K562 (cell line): ENCODE data around the gene GRIK3. TPM values are rescaled to one million over a fixed set of nuclear protein-coding genes. Genes with fewer than 3 reads are reported as not detected.

Source experiments
- ATAC-seq: fragments of 200-7000 bp; cut with Tn5 transposase; 3 replicates; pipeline ENCODE4 v1.9.1; 2020; ENCODE audit warnings: moderate library complexity
- BruUV-seq: library from RNA; stranded (reverse); fragments of 400-500 nt; replicated peaks from 2 replicates; lab custom pipeline; 2021; lab: Mats Ljungman, UMichigan
- CTCF ChIA-PET: fragments of 300-600 bp; formaldehyde crosslinking; extraction: SDS; loops from one replicate; lab custom pipeline; 2021; ENCODE audit warnings: low intra/inter-chr PET ratio; lab: Yijun Ruan, JAX
- POLR2A ChIA-PET: fragments of 300-600, 350-650 bp; sonication (Branson Sonifier 250); formaldehyde crosslinking; extraction: SDS; loops from one replicate; lab custom pipeline; 2021; ENCODE audit warnings: antibody characterized with exemption, inconsistent platforms; lab: Yijun Ruan, JAX
- DNase-seq, 4 experiments: peaks; one replicate each; pipeline versions ENCODE4 v3.0.0 to v3.0.0-alpha.2; 2011 to 2018; ENCODE audit warnings: low spot score in 3 of 4, mixed read lengths in 3 of 4; ENCODE audit errors: extremely low read depth in 1 of 4
- FAIRE-seq: peaks from 2 replicates; lab custom pipeline; 2011; peaks lifted over from hg19 to GRCh38; lab: Jason Lieb, UNC
- H2AFZ ChIP-seq: 2 replicates; pipeline ENCODE4 v1.6.0; 2011; ENCODE audit warnings: low read depth, low read length, control low read depth, inconsistent platforms
- H3K27ac ChIP-seq: fragments of 200-600 bp; 3 replicates; pipeline ENCODE4 v1.8.0; 2011; ENCODE audit warnings: low read depth, mild to moderate bottlenecking, control low read depth, inconsistent platforms, low read length, moderate library complexity, mixed read lengths; ENCODE audit errors: extremely low read depth
- H3K27me3 ChIP-seq, 2 experiments: fragments of 300-600 bp in 1 of 2; 2 replicates in 1 of 2; 3 replicates in 1 of 2; pipeline versions ENCODE4 v1.6.0 to v1.8.0; 2011; ENCODE audit warnings: inconsistent platforms in 2 of 2, low read length in 2 of 2, mild to moderate bottlenecking in 1 of 2, mixed read lengths in 1 of 2, moderate library complexity in 1 of 2; ENCODE audit not compliant: control insufficient read depth in 2 of 2, insufficient read depth in 2 of 2
- H3K36me3 ChIP-seq: fragments of 300-600 bp; 3 replicates; pipeline ENCODE4 v1.8.0; 2011; ENCODE audit warnings: mild to moderate bottlenecking, low read length, inconsistent platforms; ENCODE audit not compliant: control insufficient read depth, insufficient read depth
- H3K4me1 ChIP-seq, 2 experiments: fragments of 200-600 bp in 1 of 2; replicated peaks in 1 of 2; 2 replicates in 1 of 2; 3 replicates in 1 of 2; pipeline versions ENCODE4 v1.5.1 to v1.8.0; 2011; ENCODE audit warnings: inconsistent platforms in 2 of 2, low read length in 2 of 2, mild to moderate bottlenecking in 1 of 2, mixed read lengths in 1 of 2, moderate library complexity in 1 of 2; ENCODE audit not compliant: control insufficient read depth in 2 of 2, insufficient read depth in 2 of 2
- H3K4me2 ChIP-seq: 2 replicates; pipeline ENCODE4 v1.6.1; 2011; ENCODE audit warnings: low read length, control low read depth, inconsistent platforms, mixed read lengths; ENCODE audit not compliant: insufficient read depth
- H3K4me3 ChIP-seq: fragments of 200-600 bp; sonication (generic), shearing (Covaris generic); 2 replicates; pipeline ENCODE4 v1.5.1; 2016; ENCODE audit warnings: control low read depth, inconsistent platforms
- H3K79me2 ChIP-seq: fragments of 200-600 bp; 3 replicates; pipeline ENCODE4 v1.8.0; 2011; ENCODE audit warnings: low read length, inconsistent platforms; ENCODE audit not compliant: control insufficient read depth, insufficient read depth
- H3K9ac ChIP-seq, 2 experiments: 2 replicates each; pipeline versions ENCODE4 v1.6.0 to v1.6.1; 2011; ENCODE audit warnings: low read depth in 2 of 2, low read length in 2 of 2, control low read depth in 1 of 2, inconsistent platforms in 1 of 2, mild to moderate bottlenecking in 1 of 2, mixed read lengths in 1 of 2; ENCODE audit not compliant: insufficient read depth in 1 of 2
- H3K9me1 ChIP-seq: one replicate; pipeline ENCODE4 v1.6.0; 2011; ENCODE audit warnings: inconsistent platforms, mild to moderate bottlenecking, low read length, moderate library complexity; ENCODE audit not compliant: control insufficient read depth, insufficient read depth
- H3K9me3 ChIP-seq: replicated peaks from 2 replicates; pipeline ENCODE4 v1.5.1; 2011; ENCODE audit warnings: low read depth, low read length, inconsistent platforms; ENCODE audit not compliant: control insufficient read depth, insufficient read depth
- H4K20me1 ChIP-seq: replicated peaks from 2 replicates; pipeline ENCODE4 v1.6.1; 2011; ENCODE audit warnings: low read length, inconsistent platforms, mixed read lengths; ENCODE audit not compliant: control insufficient read depth, insufficient read depth
- ARNT ChIP-seq, 2 experiments: fragments of 450-650 bp; IDR thresholded peaks; 2 replicates each; pipeline ENCODE4 v1.6.1; 2016; ENCODE audit warnings: mild to moderate bottlenecking in 1 of 2
- BRD4 ChIP-seq: fragments of 200-600 bp; sonication (generic); IDR thresholded peaks from 2 replicates; pipeline ENCODE4 v1.6.1; 2017; ENCODE audit warnings: inconsistent platforms
- CREB1 ChIP-seq, 2 experiments: sonication (generic) in 1 of 2; formaldehyde crosslinking in 1 of 2; IDR thresholded peaks; 2 replicates each; pipeline versions ENCODE4 v1.6.1 to v1.8.0; 2012 to 2022; ENCODE audit warnings: inconsistent platforms in 1 of 2, mild to moderate bottlenecking in 1 of 2, missing genetic modification reagents in 1 of 2, moderate library complexity in 1 of 2
- DMBX1 ChIP-seq: fragments of 250-450 bp; sonication (Bioruptor Pico); IDR thresholded peaks from 2 replicates; pipeline ENCODE4 v1.8.0; 2022; ENCODE audit warnings: inconsistent platforms, mild to moderate bottlenecking, moderate library complexity, borderline replicate concordance
- EWSR1 ChIP-seq: fragments of 450-650 bp; IDR thresholded peaks from 2 replicates; pipeline ENCODE4 v1.6.1; 2018; ENCODE audit warnings: borderline replicate concordance, mild to moderate bottlenecking, low read depth, moderate library complexity; ENCODE audit not compliant: partially characterized antibody
- FUS ChIP-seq: fragments of 200-400 bp; formaldehyde crosslinking; optimal IDR thresholded peaks from 2 replicates; pipeline ENCODE3; 2017; ENCODE audit warnings: low read depth, low read length
- GABPA ChIP-seq: fragments of 200-800 bp; sonication (Bioruptor generic); conservative IDR thresholded peaks from 2 replicates; pipeline ENCODE4 v1.6.1; 2016; ENCODE audit warnings: low read depth, missing genetic modification characterization, missing compliant biosample characterization
- HDAC3 ChIP-seq: fragments of 450-650 bp; IDR thresholded peaks from 2 replicates; pipeline ENCODE4 v1.6.1; 2018; ENCODE audit warnings: borderline replicate concordance, mild to moderate bottlenecking, moderate library complexity; ENCODE audit not compliant: partially characterized antibody
- POLR2G ChIP-seq: fragments of 200-400 bp; formaldehyde crosslinking; IDR thresholded peaks from 2 replicates; pipeline ENCODE4 v1.6.1; 2017; ENCODE audit warnings: low read depth, mild to moderate bottlenecking, antibody characterized with exemption, low read length, moderate library complexity
- RFX5 ChIP-seq: IDR thresholded peaks from 2 replicates; pipeline ENCODE4 v1.6.1; 2011; ENCODE audit warnings: low read depth, mild to moderate bottlenecking, improper control_type of control experiment, low read length
- RHOXF2B ChIP-seq: fragments of 250-450 bp; sonication (Bioruptor Pico); conservative IDR thresholded peaks from 2 replicates; pipeline ENCODE4 v1.5.1; 2021
- SMARCC2 ChIP-seq: fragments of 450-650 bp; IDR thresholded peaks from 2 replicates; pipeline ENCODE4 v1.6.1; 2017; ENCODE audit warnings: antibody characterized with exemption, moderate library complexity, mild to moderate bottlenecking, low read depth
- SMARCE1 ChIP-seq: fragments of 450-650 bp; IDR thresholded peaks from 2 replicates; pipeline ENCODE4 v1.7.1; 2016; ENCODE audit warnings: mild to moderate bottlenecking
- SNRNP70 ChIP-seq: fragments of 200-400 bp; formaldehyde crosslinking; optimal IDR thresholded peaks from 2 replicates; pipeline ENCODE3; 2017; ENCODE audit warnings: low read depth, low read length
- TEAD2 ChIP-seq: fragments of 450-650 bp; IDR thresholded peaks from 2 replicates; pipeline ENCODE4 v1.6.1; 2016; ENCODE audit warnings: missing genetic modification characterization, control low read depth, missing compliant biosample characterization
- ZNF143 ChIP-seq: sonication (generic); formaldehyde crosslinking; IDR thresholded peaks from 2 replicates; pipeline ENCODE4 v1.9.0; 2022; ENCODE audit warnings: mild to moderate bottlenecking, missing genetic modification reagents
- ZNF253 ChIP-seq: fragments of 250-450 bp; sonication (Bioruptor Pico); conservative IDR thresholded peaks from 2 replicates; pipeline ENCODE4 v1.6.1; 2021; ENCODE audit warnings: mild to moderate bottlenecking
- ZNF764 ChIP-seq: fragments of 250-450 bp; sonication (Bioruptor Pico); IDR thresholded peaks from 2 replicates; pipeline ENCODE4 v1.4.0; 2020; ENCODE audit warnings: low read depth, mild to moderate bottlenecking, moderate library complexity
- WGBS: fragments of 100-300 bp; shearing (Covaris generic); methylation state at CpG from one replicate; pipeline ENCODE4 v1.1.6; 2016; ENCODE audit warnings: low coverage, mixed read lengths; ENCODE audit not compliant: insufficient coverage; ENCODE audit errors: missing lambda C conversion rate; 5-methylcytosine and 5-hydroxymethylcytosine counted together
- in situ Hi-C: fragments of 300-500 bp; cut with MboI; formaldehyde crosslinking; loops from 4 replicates; pipeline ENCODE4 v1.15.0; 2018; ENCODE audit warnings: inconsistent platforms, mixed read lengths
- intact Hi-C: fragments of 100-400 bp; cut with micrococcal nuclease; formaldehyde crosslinking; loops from 2 replicates; pipeline ENCODE4 v1.14.2; 2022
- polyA plus RNA-seq, 8 experiments: library from polyadenylated mRNA; depleted of rRNA in 4 of 8; stranded (reverse) in 5 of 8; unstranded in 3 of 8; fragments of >200 nt; fragmentation: Nextera tagmentation in 2 of 8; fragmentation: Illumina TruSeq in 1 of 8; extraction: Ambion mirVana in 2 of 8; extraction: Trizol in 1 of 8; gene quantifications; 2 replicates each; pipeline versions ENCODE4 v1.2.1 to v1.2.3, GENCODE V29; 2011 to 2014; ENCODE audit warnings: inconsistent platforms in 1 of 8, missing spikeins in 1 of 8
- total RNA-seq, 7 experiments: library from RNA; depleted of rRNA in 6 of 7; stranded (reverse); fragments of >200 nt in 6 of 7; fragmentation: Illumina TruSeq in 2 of 7; extraction: Trizol in 2 of 7; gene quantifications; 2 replicates each; pipeline versions ENCODE4 v1.2.1 to v1.2.3, GENCODE V29; 2011 to 2021; ENCODE audit warnings: low replicate concordance in 1 of 7
- TF ChIP-seq, protein P1 (sequence below): conservative IDR thresholded peaks from 2 replicates; pipeline ENCODE4 v1.6.1; 2011; ENCODE audit warnings: low read depth, mild to moderate bottlenecking, low read length; ENCODE audit not compliant: control insufficient read depth

Gene GRIK3
- total and polyA plus RNA-seq, 9 of the 15 experiments (the other 6 are each of a cell fraction or from before 2014, with no cell fraction given), result not detected

DNA sequence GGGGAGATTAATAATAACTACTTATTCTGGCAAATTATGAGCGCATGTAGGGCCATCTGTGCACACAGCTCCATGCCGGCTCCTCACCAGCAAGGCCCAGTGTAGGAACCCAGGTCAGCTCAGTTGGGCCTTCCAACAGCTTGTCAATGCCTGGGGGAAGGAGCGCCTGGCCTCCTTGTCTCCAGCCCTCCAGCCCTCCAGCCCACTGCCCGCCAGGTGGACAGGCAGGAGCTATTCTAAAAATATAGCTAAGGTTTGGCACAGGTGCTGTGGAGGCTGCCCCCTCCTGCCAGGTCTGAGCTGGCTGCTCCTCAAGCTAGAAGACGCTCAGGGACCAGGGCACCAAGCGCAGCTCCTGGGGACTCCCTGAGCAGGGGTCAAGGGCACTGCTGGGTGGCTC is 85.7 kb downstream of the GRIK3 start:
- Histone ChIP-seq H3K9ac (no peak overlapping the region; a peak in 1 of 4 replicates), H3K4me1 (no peaks in the 10 kb centered on the region), H3K79me2 (no peaks in the 10 kb centered on the region), H4K20me1 (peaks cover 8% of the 10 kb centered on the region; the same call in 1 of the 2 replicates), H3K4me3 (no peak overlapping the region), H3K4me2 (no peak overlapping the region), H3K9me1 (no peaks in the 10 kb centered on the region), H3K27me3 (no peaks in the 10 kb centered on the region; a peak in 1 of 5 replicates), H3K9me3 (no peaks in the 10 kb centered on the region), H2AFZ (no peak overlapping the region), H3K36me3 (no peaks in the 10 kb centered on the region), H3K27ac (no peak overlapping the region)
- intact Hi-C loops, result no loop called here
- WGBS, result 0% methylated on average over 6 of the region's 6 CpGs
- DNase-seq (no peak), ATAC-seq (no peak), FAIRE-seq (no peak)
- BruUV-seq, result no TSS peak
- CTCF ChIA-PET, result no interaction called here
- POLR2A ChIA-PET, result no interaction called here
- in situ Hi-C loops, result no loop called here
- TF ChIP-seq HDAC3, result no peak
- TF ChIP-seq ZNF253 (CRISPR knock-in tag), result no peak
- TF ChIP-seq TEAD2 (tag), result no peak
- no peak for TF ChIP-seq SMARCE1
- TF ChIP-seq EWSR1, result no peak
- TF ChIP-seq POLR2G, result no peak
- no peak for TF ChIP-seq FUS
- no peak for TF ChIP-seq SMARCC2
- no peak for TF ChIP-seq RHOXF2B (CRISPR knock-in tag)
- no peak for TF ChIP-seq ZNF143 (CRISPR knock-in tag)
- no peak for TF ChIP-seq DMBX1
- TF ChIP-seq SNRNP70, result no peak
- TF ChIP-seq CREB1 (IDR thresholded peaks at IDR 0.05), result no peak
- no peak for TF ChIP-seq CREB1 (CRISPR knock-in tag; IDR thresholded peaks at IDR 0.05)
- TF ChIP-seq, protein P1, sequence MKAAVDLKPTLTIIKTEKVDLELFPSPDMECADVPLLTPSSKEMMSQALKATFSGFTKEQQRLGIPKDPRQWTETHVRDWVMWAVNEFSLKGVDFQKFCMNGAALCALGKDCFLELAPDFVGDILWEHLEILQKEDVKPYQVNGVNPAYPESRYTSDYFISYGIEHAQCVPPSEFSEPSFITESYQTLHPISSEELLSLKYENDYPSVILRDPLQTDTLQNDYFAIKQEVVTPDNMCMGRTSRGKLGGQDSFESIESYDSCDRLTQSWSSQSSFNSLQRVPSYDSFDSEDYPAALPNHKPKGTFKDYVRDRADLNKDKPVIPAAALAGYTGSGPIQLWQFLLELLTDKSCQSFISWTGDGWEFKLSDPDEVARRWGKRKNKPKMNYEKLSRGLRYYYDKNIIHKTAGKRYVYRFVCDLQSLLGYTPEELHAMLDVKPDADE, result no peak
- no peak for TF ChIP-seq GABPA (tag)
- TF ChIP-seq ARNT (IDR thresholded peaks at IDR 0.05), result no peak
- TF ChIP-seq BRD4, result no peak
- TF ChIP-seq ZNF764 (CRISPR knock-in tag), result no peak
- TF ChIP-seq RFX5, result no peak
